Nephron (organoid): ENCODE data around the gene FBXL22.

ENCODE experiments used
- H3K27ac Mint-ChIP-seq, 3 experiments: 2 replicates each; pipeline ENCODE4 v1.8.0; 2020; ENCODE audit warnings: mixed read lengths in 3 of 3, mild to moderate bottlenecking in 2 of 3, moderate library complexity in 1 of 3
- H3K27me3 Mint-ChIP-seq: 2 replicates; pipeline ENCODE4 v1.8.0; 2021; ENCODE audit warnings: low read depth, mild to moderate bottlenecking, moderate library complexity, mixed read lengths
- H3K36me3 Mint-ChIP-seq: 2 replicates; pipeline ENCODE4 v1.8.0; 2020; ENCODE audit warnings: low read depth, mixed read lengths
- H3K4me1 Mint-ChIP-seq: 2 replicates; pipeline ENCODE4 v1.8.0; 2020; ENCODE audit warnings: mixed read lengths
- H3K4me3 Mint-ChIP-seq, 3 experiments: 2 replicates each; pipeline ENCODE4 v1.8.0; 2020; ENCODE audit warnings: mild to moderate bottlenecking in 3 of 3, mixed read lengths in 3 of 3, moderate library complexity in 2 of 3
- H3K9me3 Mint-ChIP-seq: 2 replicates; pipeline ENCODE4 v1.8.0; 2020; ENCODE audit warnings: mixed read lengths
- TF ChIP-seq, protein P1 (sequence below), 3 experiments: fragments of 200-600 bp; sonication (generic); IDR thresholded peaks; one replicate each; pipeline ENCODE4 v1.5.0; 2021; ENCODE audit warnings: antibody characterized with exemption in 3 of 3; ENCODE audit not compliant: unreplicated experiment in 3 of 3

FBXL22 gene

DNA sequence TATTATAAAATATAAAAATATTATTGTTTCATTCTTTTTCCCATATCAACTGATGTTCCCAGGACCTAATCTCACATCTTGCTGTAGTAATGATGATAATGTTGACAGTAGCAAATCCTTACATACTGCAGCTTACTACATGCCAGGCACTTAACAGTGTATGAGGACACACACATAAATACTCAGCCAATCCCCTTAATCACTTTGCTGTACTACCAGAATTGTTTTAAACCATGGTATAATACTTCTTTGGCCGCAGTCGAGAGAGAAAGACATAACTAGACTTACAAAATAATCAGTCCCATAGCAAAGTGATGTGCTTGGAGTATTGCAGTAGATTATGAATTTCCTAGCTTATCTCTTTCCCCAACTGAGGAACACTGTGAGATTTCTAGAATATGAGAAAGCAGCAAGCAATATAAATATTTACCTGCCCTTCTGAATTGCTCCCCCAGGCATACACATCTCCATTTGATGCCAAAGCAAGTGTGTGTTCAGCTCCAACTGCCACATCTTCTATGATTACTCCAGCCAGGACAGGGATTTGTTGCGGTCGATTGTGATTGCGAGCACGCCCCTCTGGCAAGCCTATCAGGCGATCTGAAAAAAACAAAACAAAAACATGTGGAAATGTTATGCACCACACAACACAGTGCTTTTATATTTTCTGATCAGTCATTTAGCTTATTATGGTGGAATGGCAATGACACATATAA is 33.0 kb downstream of the FBXL22 start:
- H3K9me3 Mint-ChIP-seq, result no peaks in the 10 kb centered on the region
- peaks cover 77% of the 10 kb centered on the region for H3K36me3 Mint-ChIP-seq
- H3K4me3 Mint-ChIP-seq, result no peak overlapping the region
- H3K4me1 Mint-ChIP-seq, result no peaks in the 10 kb centered on the region
- TF ChIP-seq, protein P1, sequence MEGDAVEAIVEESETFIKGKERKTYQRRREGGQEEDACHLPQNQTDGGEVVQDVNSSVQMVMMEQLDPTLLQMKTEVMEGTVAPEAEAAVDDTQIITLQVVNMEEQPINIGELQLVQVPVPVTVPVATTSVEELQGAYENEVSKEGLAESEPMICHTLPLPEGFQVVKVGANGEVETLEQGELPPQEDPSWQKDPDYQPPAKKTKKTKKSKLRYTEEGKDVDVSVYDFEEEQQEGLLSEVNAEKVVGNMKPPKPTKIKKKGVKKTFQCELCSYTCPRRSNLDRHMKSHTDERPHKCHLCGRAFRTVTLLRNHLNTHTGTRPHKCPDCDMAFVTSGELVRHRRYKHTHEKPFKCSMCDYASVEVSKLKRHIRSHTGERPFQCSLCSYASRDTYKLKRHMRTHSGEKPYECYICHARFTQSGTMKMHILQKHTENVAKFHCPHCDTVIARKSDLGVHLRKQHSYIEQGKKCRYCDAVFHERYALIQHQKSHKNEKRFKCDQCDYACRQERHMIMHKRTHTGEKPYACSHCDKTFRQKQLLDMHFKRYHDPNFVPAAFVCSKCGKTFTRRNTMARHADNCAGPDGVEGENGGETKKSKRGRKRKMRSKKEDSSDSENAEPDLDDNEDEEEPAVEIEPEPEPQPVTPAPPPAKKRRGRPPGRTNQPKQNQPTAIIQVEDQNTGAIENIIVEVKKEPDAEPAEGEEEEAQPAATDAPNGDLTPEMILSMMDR (IDR thresholded peaks at IDR 0.05; ENCODE audit: unreplicated experiment in 3 of 3), result no peak
- H3K27ac Mint-ChIP-seq, result no peak overlapping the region
- no peaks in the 10 kb centered on the region for H3K27me3 Mint-ChIP-seq

DNA sequence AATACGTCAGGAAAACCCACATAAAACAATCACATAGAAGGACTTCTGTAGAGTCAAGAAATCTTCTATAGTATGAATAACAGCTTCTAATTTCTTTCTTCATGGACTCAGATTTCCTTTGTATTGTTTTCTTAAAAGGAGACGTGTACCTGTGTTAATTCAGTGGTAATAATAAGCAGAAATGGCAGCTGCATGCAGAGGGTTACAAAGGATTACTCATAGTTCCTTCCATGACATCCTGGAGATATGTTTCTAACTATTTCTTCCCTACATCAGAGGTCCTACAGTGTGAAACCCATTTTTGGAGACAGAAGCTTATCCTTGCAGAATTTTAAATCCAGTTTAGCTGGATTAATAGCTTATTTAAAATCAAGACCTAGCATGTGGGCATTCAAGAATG is 36.1 kb downstream of the FBXL22 start:
- no peaks in the 10 kb centered on the region for H3K27me3 Mint-ChIP-seq
- no peak overlapping the region for H3K27ac Mint-ChIP-seq
- peaks cover 68% of the 10 kb centered on the region for H3K36me3 Mint-ChIP-seq
- TF ChIP-seq, protein P1 (IDR thresholded peaks at IDR 0.05; ENCODE audit: unreplicated experiment in 3 of 3), result no peak
- no peak overlapping the region for H3K4me3 Mint-ChIP-seq
- H3K9me3 Mint-ChIP-seq, result no peaks in the 10 kb centered on the region
- H3K4me1 Mint-ChIP-seq, result no peaks in the 10 kb centered on the region

DNA sequence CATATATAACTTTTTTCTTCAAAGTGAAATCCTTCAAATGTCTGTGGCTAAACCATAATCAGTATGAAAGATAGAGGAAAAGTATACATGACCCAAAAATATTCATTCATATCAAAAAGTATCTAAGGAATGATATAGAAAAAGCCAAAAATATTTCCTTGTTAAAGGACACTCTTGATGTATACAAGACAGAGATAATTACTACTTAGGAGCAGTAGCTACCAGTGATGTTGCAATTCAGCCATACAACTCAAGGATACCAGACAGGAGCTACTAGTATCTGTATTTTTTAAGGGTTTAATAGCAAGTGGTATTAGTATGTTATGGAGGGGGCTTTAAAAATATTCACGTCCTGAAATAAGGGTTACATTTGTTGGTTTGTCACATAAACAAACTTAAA is 37.0 kb downstream of the FBXL22 start:
- Mint-ChIP-seq H3K4me3 (no peak overlapping the region), H3K27me3 (no peaks in the 10 kb centered on the region), H3K4me1 (no peaks in the 10 kb centered on the region), H3K27ac (no peak overlapping the region), H3K9me3 (no peaks in the 10 kb centered on the region), H3K36me3 (peaks cover 65% of the 10 kb centered on the region)
- TF ChIP-seq, protein P1 (IDR thresholded peaks at IDR 0.05; ENCODE audit: unreplicated experiment in 3 of 3), result no peak

DNA sequence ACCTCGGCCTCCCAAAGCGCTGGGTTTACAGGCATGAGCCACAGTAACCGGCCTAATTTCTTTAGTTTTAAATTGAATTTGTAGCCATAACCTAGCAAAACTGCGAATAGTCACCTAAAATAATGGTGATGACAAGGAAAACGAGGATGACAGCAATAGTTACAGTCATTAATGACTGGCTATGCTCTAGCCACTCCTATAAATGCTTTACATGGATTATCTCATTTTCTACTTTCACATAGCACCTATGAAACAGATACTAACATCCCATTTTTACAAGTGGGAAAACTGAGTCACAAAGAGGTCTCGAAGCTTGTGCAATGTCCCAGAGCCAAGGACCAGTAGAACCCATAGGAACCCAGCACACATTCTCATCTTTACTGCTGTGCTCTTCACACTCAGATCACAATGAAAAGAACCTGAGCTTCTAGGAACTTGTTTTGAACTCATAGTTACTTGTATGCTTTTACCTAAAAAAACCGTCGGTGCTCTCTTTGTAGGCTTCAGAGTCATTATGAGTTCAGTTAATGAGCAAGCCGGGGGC is 39.4 kb downstream of the FBXL22 start:
- no peak overlapping the region for H3K27ac Mint-ChIP-seq
- no peaks in the 10 kb centered on the region for H3K4me1 Mint-ChIP-seq
- no peak overlapping the region for H3K4me3 Mint-ChIP-seq
- peaks cover 57% of the 10 kb centered on the region for H3K36me3 Mint-ChIP-seq
- no peaks in the 10 kb centered on the region for H3K9me3 Mint-ChIP-seq
- no peaks in the 10 kb centered on the region for H3K27me3 Mint-ChIP-seq
- TF ChIP-seq, protein P1 (IDR thresholded peaks at IDR 0.05; ENCODE audit: unreplicated experiment in 3 of 3), result no peak

DNA sequence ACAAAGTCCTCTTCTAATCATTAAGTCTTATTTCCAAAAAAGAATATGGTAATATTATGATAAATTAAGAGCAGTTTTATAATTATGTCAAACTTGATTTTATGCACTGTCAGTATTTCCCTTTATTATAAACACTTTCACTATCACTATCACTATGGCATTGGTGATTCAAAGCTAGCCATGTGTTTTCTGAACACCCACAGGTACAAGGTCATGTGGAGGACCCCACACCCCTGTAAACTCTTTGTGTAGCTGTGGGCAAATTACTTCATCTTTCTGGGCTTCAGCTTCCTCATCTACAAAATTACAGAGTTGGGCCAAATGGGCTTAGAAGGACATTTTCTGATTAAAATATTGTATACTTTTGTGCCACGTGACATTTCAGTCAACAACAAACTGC is 41.7 kb downstream of the FBXL22 start:
- H3K27ac Mint-ChIP-seq, result no peak overlapping the region
- no peaks in the 10 kb centered on the region for H3K4me1 Mint-ChIP-seq
- TF ChIP-seq, protein P1 (IDR thresholded peaks at IDR 0.05; ENCODE audit: unreplicated experiment in 3 of 3), result no peak
- H3K9me3 Mint-ChIP-seq, result no peaks in the 10 kb centered on the region
- H3K27me3 Mint-ChIP-seq, result no peaks in the 10 kb centered on the region
- H3K4me3 Mint-ChIP-seq, result no peak overlapping the region
- H3K36me3 Mint-ChIP-seq, result peaks cover 50% of the 10 kb centered on the region

DNA sequence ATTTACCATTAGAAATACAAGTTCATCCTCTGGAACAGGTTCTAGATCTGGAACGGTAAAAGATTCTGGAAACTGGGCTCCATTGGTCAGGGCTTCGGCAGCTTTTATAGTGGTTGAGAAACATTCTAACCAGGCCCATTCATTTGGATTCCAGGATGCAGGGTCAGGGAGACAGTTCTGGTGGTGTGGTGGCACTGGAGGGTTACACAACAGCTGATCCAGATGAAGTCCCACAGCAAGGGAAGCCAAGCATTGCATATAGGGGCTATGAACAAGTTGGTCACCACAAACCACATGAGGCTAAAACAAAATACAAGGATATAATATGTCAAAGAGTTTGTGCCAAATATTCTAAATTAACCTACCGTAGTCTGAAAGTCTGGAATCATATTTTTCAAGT is 43.0 kb downstream of the FBXL22 start:
- no peaks in the 10 kb centered on the region for H3K27me3 Mint-ChIP-seq
- TF ChIP-seq, protein P1 (IDR thresholded peaks at IDR 0.05; ENCODE audit: unreplicated experiment in 3 of 3), result no peak
- no peak overlapping the region for H3K27ac Mint-ChIP-seq
- peaks cover 48% of the 10 kb centered on the region for H3K36me3 Mint-ChIP-seq
- no peaks in the 10 kb centered on the region for H3K4me1 Mint-ChIP-seq
- no peak overlapping the region for H3K4me3 Mint-ChIP-seq
- no peaks in the 10 kb centered on the region for H3K9me3 Mint-ChIP-seq
